Activated naive CD4-positive, alpha-beta T cell treated with anti-CD3 and anti-CD28 coated beads, Interleukin-2, amount 50 U/mL, for 72 hours (primary cell): ENCODE results near the gene HNRNPA1. TPM values are rescaled to one million over a fixed set of nuclear protein-coding genes. Genes with fewer than 3 reads are reported as not detected.

Experiments used
- total RNA-seq, 2 donors: library from RNA; stranded (reverse); gene quantifications; one replicate each; pipeline ENCODE4 v1.2.3, GENCODE V29; 2022

The HNRNPA1 gene
- total RNA-seq, 2 donors from 2014 or later = 1,446 to 2,174 TPM

Other genes starting within 250 kb of the HNRNPA1 start
- not detected for gene HOXC5, start 247.7 kb upstream of the HNRNPA1 start, total RNA-seq
- gene HOXC4, start 226.9 kb upstream of the HNRNPA1 start, total RNA-seq = under 1 TPM in 1 of 2 donors, not detected in 1; 0.18 TPM
- 10 to 100 TPM; 18.0 to 25.9 TPM for gene SMUG1, start 91.7 kb upstream of the HNRNPA1 start, total RNA-seq
- gene CBX5, start 604 bp upstream of the HNRNPA1 start, total RNA-seq = 100 to 1,000 TPM; 115 to 169 TPM
- gene NFE2, start 20.3 kb downstream of the HNRNPA1 start, total RNA-seq = under 1 TPM in 1 of 2 donors, not detected in 1; 0.20 TPM
- gene COPZ1, start 44.4 kb downstream of the HNRNPA1 start, total RNA-seq = 100 to 1,000 TPM in 1 of 2 donors, 10 to 100 TPM in 1; 99.1 to 101 TPM
- 1 to 10 TPM; 2.0 to 4.1 TPM for gene GPR84, start 83.8 kb downstream of the HNRNPA1 start, total RNA-seq
- gene ZNF385A, start 104.0 kb downstream of the HNRNPA1 start, total RNA-seq = 1 to 10 TPM; 1.2 to 1.8 TPM
- gene ITGA5, start 138.5 kb downstream of the HNRNPA1 start, total RNA-seq = 10 to 100 TPM; 29.4 to 53.5 TPM
- gene GTSF1, start 192.9 kb downstream of the HNRNPA1 start, total RNA-seq = 10 to 100 TPM in 1 of 2 donors, 1 to 10 TPM in 1; 9.3 to 10.1 TPM
- 100 to 1,000 TPM; 153 to 154 TPM for gene NCKAP1L, start 217.0 kb downstream of the HNRNPA1 start, total RNA-seq